Activated naive CD8-positive, alpha-beta T cell treated with anti-CD3 and anti-CD28 coated beads for 36 hours (primary cell): ENCODE data around the gene RDH16. TPM values are rescaled to one million over a fixed set of nuclear protein-coding genes. Genes with fewer than 3 reads are reported as not detected.
"Not testable (repeated sequence)": the region's sequence is repeated elsewhere in the genome, so short reads cannot be mapped to it uniquely, and the experiment has no call there.

Experiments used
- DNase-seq: peaks from one replicate; pipeline ENCODE4 v3.0.0; 2021
- H3K27ac Mint-ChIP-seq: one replicate; pipeline ENCODE4 v1.8.0; 2022; ENCODE audit warnings: mild to moderate bottlenecking, moderate library complexity, mixed read lengths
- H3K27me3 Mint-ChIP-seq: one replicate; pipeline ENCODE4 v1.8.0; 2022; ENCODE audit warnings: mild to moderate bottlenecking, mixed read lengths
- H3K36me3 Mint-ChIP-seq: one replicate; pipeline ENCODE4 v1.8.0; 2021; ENCODE audit warnings: mild to moderate bottlenecking, mixed read lengths
- H3K4me1 Mint-ChIP-seq: one replicate; pipeline ENCODE4 v1.8.0; 2021; ENCODE audit warnings: mixed read lengths
- H3K4me3 Mint-ChIP-seq: one replicate; pipeline ENCODE4 v1.8.0; 2022; ENCODE audit warnings: mild to moderate bottlenecking, moderate library complexity, mixed read lengths
- H3K9me3 Mint-ChIP-seq: one replicate; pipeline ENCODE4 v1.8.0; 2022; ENCODE audit warnings: mixed read lengths
- total RNA-seq, 2 experiments: library from RNA; stranded (reverse); gene quantifications; one replicate each; pipeline ENCODE4 v1.2.3, GENCODE V29; 2021

The RDH16 gene
- total RNA-seq, 2 experiments from 2014 or later, result 0.10 to 0.12 TPM

DNA sequence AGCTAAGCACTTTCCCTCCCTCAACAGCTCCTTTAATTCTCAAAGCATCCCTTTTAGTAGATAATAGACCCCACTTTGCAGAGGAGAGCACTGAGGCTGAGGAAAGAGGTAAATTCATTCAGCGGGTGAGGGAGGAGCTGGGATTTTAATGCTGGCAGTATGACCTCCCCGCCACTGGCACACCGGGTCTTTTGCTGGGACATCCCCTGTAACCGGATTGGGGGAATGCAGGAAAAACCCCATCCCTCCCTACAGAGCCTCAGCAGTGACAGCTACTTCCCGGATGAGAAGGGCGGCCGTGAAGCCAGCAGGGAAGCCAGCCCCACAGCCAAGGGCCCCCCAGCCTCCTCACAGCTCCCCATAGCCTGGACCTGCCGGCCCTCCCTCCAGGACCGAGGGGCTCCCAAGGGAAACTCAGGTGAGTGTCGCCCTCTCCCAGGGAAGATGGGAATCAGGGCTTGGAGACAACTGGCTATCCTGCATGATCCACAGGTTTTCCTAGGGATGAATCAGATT, 36.9 kb upstream of the RDH16 start:
- peaks cover 25% of the 10 kb centered on the region for H3K4me1 Mint-ChIP-seq
- H3K9me3 Mint-ChIP-seq, result no peaks in the 10 kb centered on the region
- no peak for DNase-seq
- no peak overlapping the region for H3K27ac Mint-ChIP-seq
- H3K27me3 Mint-ChIP-seq, result no peaks in the 10 kb centered on the region
- H3K36me3 Mint-ChIP-seq, result peaks cover 11% of the 10 kb centered on the region
- no peak overlapping the region for H3K4me3 Mint-ChIP-seq

DNA sequence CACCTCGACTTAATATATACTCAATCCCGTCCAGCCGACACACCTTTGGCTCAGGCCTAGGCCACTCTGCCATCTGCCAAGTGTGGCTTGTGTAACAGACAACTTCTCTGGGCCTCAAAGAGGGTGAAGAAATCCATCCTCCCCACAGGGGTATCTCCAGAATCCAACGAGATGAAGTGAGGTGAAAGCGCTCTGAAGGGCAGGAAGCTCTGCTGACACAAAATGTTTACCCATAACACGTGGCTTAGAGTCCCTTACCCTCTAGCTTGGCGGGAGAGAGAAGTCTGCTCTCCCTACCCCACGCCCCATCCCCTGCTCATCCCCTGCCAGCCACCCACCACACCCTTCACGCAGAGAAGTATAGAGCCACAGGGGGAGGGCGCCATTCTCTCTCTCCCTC, 35.9 kb upstream of the RDH16 start:
- DNase-seq, result no peak
- no peak overlapping the region for H3K27ac Mint-ChIP-seq
- peaks cover 16% of the 10 kb centered on the region for H3K4me1 Mint-ChIP-seq
- no peak overlapping the region for H3K4me3 Mint-ChIP-seq
- H3K9me3 Mint-ChIP-seq, result no peaks in the 10 kb centered on the region
- H3K36me3 Mint-ChIP-seq, result peaks cover 6% of the 10 kb centered on the region
- H3K27me3 Mint-ChIP-seq, result no peaks in the 10 kb centered on the region

DNA sequence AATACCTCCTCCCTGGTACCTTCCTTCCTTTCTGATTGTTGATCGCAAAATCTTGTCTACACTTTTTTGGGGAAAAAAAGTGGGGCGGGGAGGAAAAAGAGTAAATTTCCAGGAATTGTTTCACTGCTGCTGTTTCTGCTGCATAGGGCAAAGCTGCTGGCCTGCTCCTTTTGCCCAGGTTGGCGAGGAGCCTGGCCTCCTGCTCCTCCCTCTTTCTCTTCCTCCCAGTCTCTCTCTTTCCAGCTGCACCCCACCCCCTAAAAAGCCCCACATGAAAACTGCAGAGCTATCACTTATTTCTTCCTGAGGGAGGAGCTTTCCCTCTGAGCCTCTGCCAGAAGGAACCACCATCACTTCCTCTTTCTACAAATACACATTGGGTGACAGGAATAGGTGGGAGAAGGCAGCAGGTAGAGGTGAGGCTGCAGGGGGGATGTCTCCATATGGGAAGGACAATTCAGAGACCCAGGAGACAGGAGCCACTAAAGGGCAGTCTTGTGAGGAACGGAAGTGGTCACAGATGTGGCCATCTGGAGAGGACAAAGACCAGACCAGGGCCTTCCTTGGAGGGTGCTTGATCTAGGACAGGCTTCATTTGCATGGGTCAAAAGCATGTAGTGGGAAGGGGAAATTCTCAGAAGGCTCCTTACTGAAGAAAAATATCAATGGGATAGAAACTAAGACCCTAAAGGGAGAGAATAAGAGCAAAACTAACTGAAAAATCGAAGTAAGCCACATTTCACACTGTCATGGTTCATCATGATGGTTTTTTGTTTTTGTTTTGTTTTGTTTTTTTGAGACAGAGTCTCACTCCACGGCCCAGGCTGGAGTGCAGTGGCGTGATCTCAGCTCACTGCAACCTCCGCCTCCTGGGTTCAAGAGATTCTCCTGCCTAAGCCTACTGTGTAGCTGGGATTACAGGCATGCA, 34.2 kb upstream of the RDH16 start:
- Mint-ChIP-seq H3K27ac (no peak overlapping the region), H3K4me3 (no peak overlapping the region), H3K9me3 (no peaks in the 10 kb centered on the region), H3K36me3 (no peaks in the 10 kb centered on the region), H3K4me1 (peaks cover 10% of the 10 kb centered on the region), H3K27me3 (no peaks in the 10 kb centered on the region)
- no peak for DNase-seq

DNA sequence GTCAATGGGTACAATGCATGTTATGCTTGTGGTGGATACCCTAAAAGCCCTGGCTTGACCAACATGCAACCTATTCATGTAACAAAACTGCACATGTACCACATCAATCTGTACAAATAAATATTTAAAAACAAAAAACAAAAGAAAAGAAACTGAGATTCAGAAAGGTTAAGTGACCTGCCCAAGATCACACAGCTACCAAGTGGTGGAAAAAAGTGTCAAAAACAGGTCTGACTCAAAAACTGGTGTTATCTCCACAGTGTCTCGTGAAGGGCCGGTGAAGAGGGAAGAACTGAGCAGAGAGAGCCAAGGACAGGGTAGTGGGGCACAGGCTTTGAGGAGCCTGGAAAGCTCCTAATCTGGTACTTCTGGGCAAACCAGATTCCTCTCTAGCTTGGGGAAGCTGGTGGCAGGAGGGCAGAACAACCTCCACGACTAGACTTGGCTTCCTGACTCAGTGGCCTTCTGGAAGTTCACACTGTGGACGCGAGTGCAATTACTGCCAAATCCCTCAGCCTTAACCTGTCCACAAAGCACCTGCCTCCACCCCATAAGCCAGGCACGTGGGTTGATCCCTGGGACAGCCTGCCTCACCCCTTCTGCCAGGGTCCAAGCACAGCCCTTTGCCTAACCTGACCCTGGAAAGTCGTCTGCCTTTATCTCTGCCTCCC, 33.4 kb upstream of the RDH16 start:
- no peak for DNase-seq
- no peaks in the 10 kb centered on the region for H3K27me3 Mint-ChIP-seq
- H3K9me3 Mint-ChIP-seq, result no peaks in the 10 kb centered on the region
- no peak overlapping the region for H3K4me3 Mint-ChIP-seq
- no peak overlapping the region for H3K27ac Mint-ChIP-seq
- H3K4me1 Mint-ChIP-seq, result peaks cover 10% of the 10 kb centered on the region
- H3K36me3 Mint-ChIP-seq, result no peaks in the 10 kb centered on the region

DNA sequence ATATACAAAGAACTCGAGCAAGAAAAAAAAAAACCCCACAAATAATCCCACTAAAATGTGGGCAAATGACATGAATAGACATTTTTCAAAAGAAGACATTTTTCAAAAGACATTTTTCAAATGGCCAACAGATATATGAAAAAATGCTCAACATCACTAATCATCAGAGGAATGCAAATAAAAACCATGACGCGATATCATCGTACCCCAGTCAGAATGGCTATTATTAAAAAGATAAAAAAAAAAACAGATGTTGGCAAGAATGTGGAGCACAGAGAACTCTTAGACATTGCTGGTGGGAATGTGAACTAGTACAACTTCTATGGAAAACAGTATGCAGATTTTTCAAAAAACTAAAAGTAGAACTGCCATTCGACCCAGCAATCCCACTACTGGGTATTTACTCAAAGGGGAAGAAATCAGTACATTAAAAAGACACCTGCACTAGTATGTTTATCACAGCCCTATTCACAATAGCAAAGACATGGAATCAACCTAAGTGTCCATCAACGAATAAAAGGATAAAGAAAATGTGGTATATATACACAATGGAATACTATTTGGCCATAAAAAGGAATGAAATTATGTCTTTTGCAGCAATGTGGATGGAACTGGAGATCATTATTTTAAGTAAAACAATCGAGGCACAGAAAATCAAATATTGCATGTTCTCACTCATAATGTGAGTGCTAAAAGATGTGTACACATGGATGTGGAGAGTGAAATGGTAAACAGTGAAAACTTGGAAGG, 32.6 kb upstream of the RDH16 start:
- H3K4me1 Mint-ChIP-seq, result peaks cover 11% of the 10 kb centered on the region
- H3K36me3 Mint-ChIP-seq, result no peaks in the 10 kb centered on the region
- H3K4me3 Mint-ChIP-seq, result no peak overlapping the region
- H3K27ac Mint-ChIP-seq, result no peak overlapping the region
- H3K27me3 Mint-ChIP-seq, result no peaks in the 10 kb centered on the region
- no peaks in the 10 kb centered on the region for H3K9me3 Mint-ChIP-seq
- DNase-seq, result no peak

DNA sequence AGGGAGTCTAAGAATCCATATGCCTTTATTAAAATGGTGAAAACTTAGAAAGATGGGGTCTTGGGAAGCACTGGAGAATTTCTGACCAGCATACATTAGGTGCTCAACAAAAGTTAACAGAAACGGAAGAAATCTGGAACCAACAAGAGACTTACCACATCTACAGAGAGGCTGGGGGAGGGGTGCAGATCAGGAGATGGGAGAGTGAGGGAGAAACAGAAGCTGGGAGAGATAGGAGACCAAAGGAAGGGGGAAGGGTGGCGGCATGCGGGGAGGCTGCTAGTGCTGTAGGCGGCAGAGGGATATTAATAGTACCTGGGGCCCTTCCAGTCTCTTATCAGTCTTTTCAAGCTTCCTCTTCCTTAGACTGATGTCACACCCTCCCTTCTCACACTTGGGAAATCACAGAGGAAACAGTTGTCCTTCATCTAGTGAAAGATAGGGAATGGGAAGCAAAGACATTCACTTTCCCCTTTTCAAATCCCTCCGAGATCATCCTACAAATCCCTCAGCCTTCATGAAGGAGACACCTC, 30.9 kb upstream of the RDH16 start:
- H3K36me3 Mint-ChIP-seq, result no peaks in the 10 kb centered on the region
- H3K27ac Mint-ChIP-seq, result no peak overlapping the region
- H3K4me1 Mint-ChIP-seq, result peaks cover 11% of the 10 kb centered on the region
- H3K27me3 Mint-ChIP-seq, result no peaks in the 10 kb centered on the region
- no peak for DNase-seq
- no peaks in the 10 kb centered on the region for H3K9me3 Mint-ChIP-seq
- H3K4me3 Mint-ChIP-seq, result no peak overlapping the region

DNA sequence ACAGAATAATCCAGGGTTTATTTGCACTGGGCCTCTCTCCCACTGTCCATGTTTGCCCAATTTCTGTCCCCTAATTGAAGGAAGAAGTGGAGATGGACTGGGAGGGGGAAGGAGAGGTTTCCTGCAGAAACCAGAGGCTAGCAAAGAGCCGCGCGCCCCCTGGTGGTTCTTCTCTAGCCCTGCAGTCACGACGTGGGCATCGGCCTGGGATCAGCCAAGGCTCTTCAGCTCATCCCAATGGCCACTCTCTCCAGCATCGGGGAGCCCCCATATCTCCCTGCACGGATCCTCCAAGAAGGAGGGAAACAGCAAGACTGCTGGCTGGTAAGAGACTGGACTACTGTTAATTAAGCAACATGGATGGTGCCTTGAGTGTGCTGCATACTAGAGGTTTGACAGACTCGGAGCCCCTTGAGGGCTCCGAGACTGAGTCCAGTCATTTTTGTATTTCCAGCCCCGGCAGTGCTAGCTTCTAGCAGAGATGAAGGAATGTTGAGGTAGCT, 30.2 kb upstream of the RDH16 start:
- peak; percentile 67 for DNase-seq
- H3K36me3 Mint-ChIP-seq, result no peaks in the 10 kb centered on the region
- H3K9me3 Mint-ChIP-seq, result no peaks in the 10 kb centered on the region
- H3K27ac Mint-ChIP-seq, result no peak overlapping the region
- H3K4me1 Mint-ChIP-seq, result peaks cover 11% of the 10 kb centered on the region
- no peaks in the 10 kb centered on the region for H3K27me3 Mint-ChIP-seq
- no peak overlapping the region for H3K4me3 Mint-ChIP-seq

DNA sequence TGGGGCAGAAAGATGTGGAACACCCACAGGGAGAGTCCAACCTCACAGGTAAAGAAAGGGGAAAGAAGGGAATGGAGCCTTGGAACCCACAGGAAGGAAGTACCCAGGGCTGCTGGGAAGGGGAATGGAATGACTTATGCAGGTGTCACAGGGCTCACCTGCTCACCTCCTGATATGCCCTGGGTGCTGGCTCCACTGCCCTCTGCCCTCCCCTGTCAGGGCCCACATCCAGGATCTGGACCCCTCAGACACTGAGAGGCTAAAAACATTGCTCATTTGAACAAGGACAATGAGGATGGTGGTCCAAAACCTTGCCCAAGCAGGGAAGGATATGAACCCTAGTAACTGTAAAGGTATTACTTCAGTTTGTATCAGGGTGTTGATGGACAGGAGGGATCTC, 29.6 kb upstream of the RDH16 start:
- Mint-ChIP-seq H3K9me3 (no peaks in the 10 kb centered on the region), H3K27ac (no peak overlapping the region), H3K36me3 (no peaks in the 10 kb centered on the region), H3K4me3 (no peak overlapping the region), H3K27me3 (no peaks in the 10 kb centered on the region), H3K4me1 (peaks cover 11% of the 10 kb centered on the region)
- DNase-seq, result no peak

DNA sequence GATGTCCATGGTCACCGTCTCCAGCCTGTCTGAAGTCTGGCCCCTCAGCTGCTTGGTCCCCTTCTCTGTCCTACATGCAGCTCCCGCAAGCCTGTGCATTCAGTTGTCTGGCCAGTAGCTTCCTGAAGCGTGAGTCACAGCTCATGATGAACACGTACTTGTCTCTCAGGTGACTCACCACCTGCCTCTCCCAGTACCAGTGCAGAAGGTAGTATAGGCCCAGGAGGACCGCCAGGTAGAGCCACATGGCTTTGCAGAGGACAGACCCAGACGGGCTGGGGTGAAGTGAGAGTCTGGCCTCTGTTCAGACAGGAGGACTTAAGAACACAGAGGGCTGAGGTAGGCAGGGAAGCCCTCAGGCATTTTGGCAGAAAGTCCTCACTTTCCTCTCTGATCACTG, 28.3 kb upstream of the RDH16 start:
- not testable (repeated sequence) for H3K27me3 Mint-ChIP-seq, H3K36me3 Mint-ChIP-seq, H3K27ac Mint-ChIP-seq, H3K9me3 Mint-ChIP-seq, H3K4me3 Mint-ChIP-seq, DNase-seq, H3K4me1 Mint-ChIP-seq

DNA sequence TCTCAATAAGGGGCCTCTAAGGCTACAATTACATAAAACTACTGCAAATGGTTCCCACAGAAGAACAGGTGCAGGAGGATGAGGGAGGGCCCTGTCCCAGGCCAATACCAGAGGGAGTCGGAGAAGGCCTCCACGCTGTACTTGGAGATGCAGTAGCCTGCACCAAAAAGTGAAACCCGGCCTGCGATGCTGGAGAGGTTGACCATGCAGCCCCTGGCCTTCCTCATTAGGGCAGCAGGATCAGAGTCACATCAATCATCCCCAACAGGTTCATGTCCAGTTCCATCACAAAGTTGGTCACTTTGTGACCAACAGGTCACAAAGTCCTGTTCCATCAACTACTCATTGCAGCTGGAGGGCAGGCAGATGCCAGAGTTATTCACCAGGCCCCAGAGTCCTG, 26.0 kb upstream of the RDH16 start:
- H3K27me3 Mint-ChIP-seq, result no peaks in the 10 kb centered on the region
- H3K9me3 Mint-ChIP-seq, result no peaks in the 10 kb centered on the region
- peaks cover 4% of the 10 kb centered on the region for H3K4me1 Mint-ChIP-seq
- no peaks in the 10 kb centered on the region for H3K36me3 Mint-ChIP-seq
- no peak for DNase-seq
- H3K4me3 Mint-ChIP-seq, result no peak overlapping the region
- H3K27ac Mint-ChIP-seq, result no peak overlapping the region

DNA sequence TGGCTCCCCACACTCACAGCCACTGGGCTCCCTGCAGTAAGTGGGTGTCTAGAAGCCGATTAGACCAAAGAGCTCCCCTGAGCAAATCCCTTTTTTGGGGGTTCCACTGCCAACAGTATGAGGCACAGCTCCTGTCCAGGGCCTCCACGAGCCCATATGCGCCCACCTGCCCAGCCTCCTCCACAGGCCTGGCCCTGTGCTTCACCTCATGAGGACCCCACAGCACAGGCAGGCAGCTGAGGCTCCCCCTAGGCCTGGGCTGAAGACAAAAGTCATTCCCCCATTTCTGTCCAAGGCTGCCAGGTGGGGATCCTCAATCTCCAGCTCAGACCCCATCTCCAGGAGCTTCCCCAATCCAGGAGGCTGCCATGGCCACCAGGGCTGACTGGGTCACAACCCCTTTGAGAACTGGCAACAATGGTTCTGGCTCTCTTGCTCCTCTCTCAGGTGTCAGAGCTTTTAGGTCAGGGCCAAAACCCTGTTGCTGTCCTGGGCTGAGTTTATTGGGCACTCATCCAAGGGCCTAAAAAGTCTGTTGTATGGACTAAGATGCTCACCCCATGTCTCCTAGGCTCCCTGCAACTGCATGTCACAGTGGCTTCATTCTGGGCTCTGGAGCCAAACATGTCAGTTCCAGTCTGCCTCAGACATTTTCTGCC, 25.3 kb upstream of the RDH16 start:
- not testable (repeated sequence) for H3K4me3 Mint-ChIP-seq, H3K27ac Mint-ChIP-seq, H3K4me1 Mint-ChIP-seq, H3K9me3 Mint-ChIP-seq, H3K27me3 Mint-ChIP-seq, DNase-seq, H3K36me3 Mint-ChIP-seq

DNA sequence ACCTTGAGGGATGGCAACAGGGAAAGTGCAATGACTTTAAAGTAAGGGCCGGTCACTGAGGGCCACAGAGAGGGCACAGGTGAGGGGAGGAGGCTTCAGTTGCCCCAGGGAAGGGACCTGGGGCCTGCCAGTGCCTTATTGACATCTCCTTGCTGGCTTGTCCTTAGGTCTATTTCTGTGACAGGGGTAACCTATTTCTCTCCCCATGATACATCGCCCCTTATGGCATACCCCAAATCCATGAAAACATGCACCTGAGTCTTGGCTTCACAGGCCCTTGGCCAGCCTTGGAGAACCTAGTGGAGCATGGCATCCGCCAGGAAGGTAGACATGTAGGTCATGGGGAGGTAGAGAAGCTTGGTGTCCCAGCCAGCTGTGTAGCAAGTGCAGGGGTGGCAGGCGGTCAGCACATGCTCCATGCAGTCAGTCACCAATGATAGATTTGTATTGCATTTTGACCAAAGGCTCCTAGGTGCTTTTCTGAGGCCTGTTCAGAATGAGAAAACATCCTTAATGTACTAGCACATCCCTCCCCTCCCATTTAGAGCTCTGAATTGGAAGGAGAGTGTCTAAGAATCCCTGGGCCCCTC, 23.6 kb upstream of the RDH16 start:
- Mint-ChIP-seq H3K4me3 (no peak overlapping the region), H3K27me3 (no peaks in the 10 kb centered on the region), H3K36me3 (no peaks in the 10 kb centered on the region), H3K9me3 (peaks cover 3% of the 10 kb centered on the region), H3K4me1 (peaks cover 2% of the 10 kb centered on the region), H3K27ac (no peak overlapping the region)
- no peak for DNase-seq

DNA sequence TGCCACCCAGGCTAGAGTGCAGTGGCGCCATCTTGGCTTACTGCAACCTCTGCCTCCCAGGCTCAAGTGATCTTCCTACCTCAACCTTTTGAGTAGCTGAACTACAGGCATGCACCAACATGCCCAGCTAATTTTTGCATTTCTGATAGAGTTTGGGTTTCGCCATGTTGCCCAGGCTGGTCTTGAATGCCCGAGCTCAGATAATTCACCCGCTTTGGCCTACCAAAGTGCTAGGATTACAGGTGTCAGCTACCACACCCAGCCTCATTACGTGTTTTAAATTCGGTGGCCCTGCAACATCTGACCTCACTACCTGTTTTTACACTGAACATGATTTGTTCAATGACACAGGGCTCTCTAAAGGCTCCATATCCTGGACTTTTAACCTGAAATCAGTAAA, 22.9 kb upstream of the RDH16 start:
- no peak for DNase-seq
- Mint-ChIP-seq H3K4me3 (no peak overlapping the region), H3K27me3 (no peaks in the 10 kb centered on the region), H3K4me1 (no peaks in the 10 kb centered on the region), H3K36me3 (no peaks in the 10 kb centered on the region), H3K9me3 (peaks cover 3% of the 10 kb centered on the region), H3K27ac (no peak overlapping the region)

DNA sequence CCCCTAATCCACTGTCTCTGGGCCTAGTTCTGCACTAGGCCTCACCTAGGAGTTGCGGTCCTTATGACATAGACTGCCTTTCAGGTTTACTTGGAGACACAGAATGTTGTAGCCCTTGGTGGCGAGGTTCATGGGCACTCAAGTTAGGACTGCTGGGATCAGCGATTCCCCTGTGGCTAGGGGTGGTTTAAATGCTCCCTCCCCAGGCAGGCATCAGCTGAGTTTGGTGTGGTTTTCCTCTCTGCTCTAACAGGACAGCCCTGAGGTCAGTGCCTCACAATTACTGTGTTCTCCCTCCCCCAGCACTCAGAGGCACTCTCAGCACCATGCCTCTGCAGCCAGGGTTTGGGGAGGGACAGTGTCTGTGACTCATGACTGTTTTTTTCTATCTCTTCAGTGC, 22.2 kb upstream of the RDH16 start:
- no peaks in the 10 kb centered on the region for H3K36me3 Mint-ChIP-seq
- DNase-seq, result no peak
- no peaks in the 10 kb centered on the region for H3K27me3 Mint-ChIP-seq
- H3K27ac Mint-ChIP-seq, result no peak overlapping the region
- H3K4me1 Mint-ChIP-seq, result no peaks in the 10 kb centered on the region
- H3K9me3 Mint-ChIP-seq, result peaks cover 3% of the 10 kb centered on the region
- H3K4me3 Mint-ChIP-seq, result no peak overlapping the region
